OCI-LY1 (cell line): Measurements from ENCODE around the gene PHACTR2.

Experiments used
- H2AFZ ChIP-seq: fragments of 200-600 bp; sonication (generic), shearing (Covaris generic); 2 replicates; pipeline ENCODE4 v1.6.0; 2014; ENCODE audit warnings: antibody characterized with exemption, mild to moderate bottlenecking, low read length
- H3F3A ChIP-seq: fragments of 200-600 bp; sonication (generic), shearing (Covaris generic); 2 replicates; pipeline ENCODE4 v1.6.0; 2014; ENCODE audit warnings: mild to moderate bottlenecking, antibody characterized with exemption, low read length, moderate library complexity; ENCODE audit not compliant: insufficient read depth
- H3K27ac ChIP-seq: fragments of 200-600 bp; sonication (generic); 2 replicates; pipeline ENCODE4 v1.5.1; 2014; ENCODE audit warnings: low read length, mixed run types, mild to moderate bottlenecking, low read depth; ENCODE audit not compliant: poor library complexity, severe bottlenecking
- H3K27me3 ChIP-seq: fragments of 200-600 bp; sonication (generic); 2 replicates; pipeline ENCODE4 v1.6.0; 2014; ENCODE audit warnings: antibody characterized with exemption, mild to moderate bottlenecking, low read length, moderate library complexity; ENCODE audit not compliant: insufficient read depth
- H3K36me3 ChIP-seq: fragments of 200-600 bp; sonication (generic); 2 replicates; pipeline ENCODE4 v1.6.1; 2014; ENCODE audit warnings: mild to moderate bottlenecking, antibody characterized with exemption, low read length, moderate library complexity, mixed read lengths; ENCODE audit not compliant: insufficient read depth
- H3K4me1 ChIP-seq: fragments of 200-600 bp; sonication (generic); 2 replicates; pipeline ENCODE4 v1.5.1; 2014; ENCODE audit warnings: mild to moderate bottlenecking, low read length, moderate library complexity; ENCODE audit not compliant: insufficient read depth, severe bottlenecking
- H3K4me2 ChIP-seq: fragments of 200-600 bp; sonication (generic), shearing (Covaris generic); 2 replicates; pipeline ENCODE4 v1.6.1; 2014; ENCODE audit warnings: low read length
- H3K4me3 ChIP-seq: fragments of 200-600 bp; sonication (generic); 2 replicates; pipeline ENCODE4 v1.5.1; 2014; ENCODE audit warnings: low read length, low read depth, mild to moderate bottlenecking, mixed read lengths; ENCODE audit not compliant: poor library complexity, severe bottlenecking
- H3K79me2 ChIP-seq: fragments of 200-600 bp; shearing (Covaris generic); 2 replicates; pipeline ENCODE4 v1.6.1; 2016; ENCODE audit warnings: mixed run types, low read length, mixed read lengths; ENCODE audit not compliant: insufficient read depth
- H3K9ac ChIP-seq: fragments of 200-600 bp; sonication (generic), shearing (Covaris generic); 2 replicates; pipeline ENCODE4 v1.6.1; 2014; ENCODE audit warnings: mild to moderate bottlenecking, low read length, mixed read lengths
- H3K9me2 ChIP-seq: fragments of 200-600 bp; sonication (generic), shearing (Covaris generic); 2 replicates; pipeline ENCODE4 v1.6.1; 2014; ENCODE audit warnings: low read depth, mild to moderate bottlenecking, low read length, mixed read lengths
- H3K9me3 ChIP-seq: fragments of 200-600 bp; shearing (Covaris generic); 2 replicates; pipeline ENCODE4 v1.6.1; 2014; ENCODE audit warnings: low read length, mixed read lengths
- H4K20me1 ChIP-seq: fragments of 200-600 bp; sonication (generic), shearing (Covaris generic); 2 replicates; pipeline ENCODE4 v1.6.0; 2016; ENCODE audit warnings: mild to moderate bottlenecking, low read length; ENCODE audit not compliant: insufficient read depth
- CTCF ChIP-seq: fragments of 200-600 bp; sonication (generic), shearing (Covaris generic); IDR thresholded peaks from 2 replicates; pipeline ENCODE4 v1.5.1; 2017; ENCODE audit warnings: mild to moderate bottlenecking, antibody characterized with exemption, low read length, moderate library complexity, mixed read lengths
- EZH2 ChIP-seq: fragments of 200-600 bp; sonication (generic), shearing (Covaris generic); IDR thresholded peaks from 2 replicates; pipeline ENCODE4 v1.8.0; 2017; ENCODE audit warnings: borderline replicate concordance, mixed run types, mild to moderate bottlenecking, antibody characterized with exemption, low read length, moderate library complexity, mixed read lengths

Gene PHACTR2

GRCh38 chr6:143773506-143774150 lies 95.9 kb downstream of the PHACTR2 start:
- no peaks in the 10 kb centered on the region for H3K27me3 ChIP-seq
- no peaks in the 10 kb centered on the region for H3F3A ChIP-seq
- no peak overlapping the region for H3K9ac ChIP-seq
- no peaks in the 10 kb centered on the region for H3K9me2 ChIP-seq
- no peaks in the 10 kb centered on the region for H3K36me3 ChIP-seq
- no peaks in the 10 kb centered on the region for H4K20me1 ChIP-seq
- no peaks in the 10 kb centered on the region for H3K4me1 ChIP-seq
- no peak for TF ChIP-seq CTCF
- no peak for TF ChIP-seq EZH2
- no peak overlapping the region for H3K27ac ChIP-seq
- no peaks in the 10 kb centered on the region for H3K9me3 ChIP-seq
- H2AFZ ChIP-seq, result no peak overlapping the region
- no peaks in the 10 kb centered on the region for H3K79me2 ChIP-seq
- H3K4me3 ChIP-seq, result no peak overlapping the region
- no peak overlapping the region for H3K4me2 ChIP-seq

GRCh38 chr6:143774347-143774746 lies 96.6 kb downstream of the PHACTR2 start:
- Histone ChIP-seq H4K20me1 (no peaks in the 10 kb centered on the region), H3K79me2 (no peaks in the 10 kb centered on the region), H3F3A (no peaks in the 10 kb centered on the region), H3K27me3 (no peaks in the 10 kb centered on the region), H3K4me2 (no peak overlapping the region), H3K9me3 (no peaks in the 10 kb centered on the region), H3K4me3 (no peak overlapping the region), H3K27ac (no peak overlapping the region), H3K36me3 (no peaks in the 10 kb centered on the region), H3K9ac (no peak overlapping the region), H3K9me2 (no peaks in the 10 kb centered on the region), H3K4me1 (no peaks in the 10 kb centered on the region), H2AFZ (no peak overlapping the region)
- no peak for TF ChIP-seq CTCF
- TF ChIP-seq EZH2, result no peak

GRCh38 chr6:143775336-143775735 lies 97.6 kb downstream of the PHACTR2 start:
- H3K9me3 ChIP-seq, result no peaks in the 10 kb centered on the region
- no peak overlapping the region for H3K27ac ChIP-seq
- no peaks in the 10 kb centered on the region for H3K9me2 ChIP-seq
- H3K9ac ChIP-seq, result no peak overlapping the region
- no peaks in the 10 kb centered on the region for H3K4me1 ChIP-seq
- no peaks in the 10 kb centered on the region for H3K36me3 ChIP-seq
- H3K27me3 ChIP-seq, result no peaks in the 10 kb centered on the region
- H4K20me1 ChIP-seq, result no peaks in the 10 kb centered on the region
- no peak overlapping the region for H3K4me3 ChIP-seq
- no peak overlapping the region for H2AFZ ChIP-seq
- no peaks in the 10 kb centered on the region for H3F3A ChIP-seq
- no peak overlapping the region for H3K4me2 ChIP-seq
- no peaks in the 10 kb centered on the region for H3K79me2 ChIP-seq
- TF ChIP-seq CTCF (no peak), EZH2 (no peak)
